C4-2B (cell line): Measurements from ENCODE around the gene INIP.

Experiments used
- H3K27ac ChIP-seq: fragments of 450-650 bp; 2 replicates; pipeline ENCODE4 v1.5.1; 2017
- ZFX ChIP-seq: fragments of 450-650 bp; IDR thresholded peaks from 2 replicates; pipeline ENCODE4 v1.6.1; 2017
- TF ChIP-seq, protein P1 (sequence below): fragments of 450-650 bp; conservative IDR thresholded peaks from 2 replicates; pipeline ENCODE4 v1.5.1; 2017; ENCODE audit warnings: mild to moderate bottlenecking

INIP gene

DNA sequence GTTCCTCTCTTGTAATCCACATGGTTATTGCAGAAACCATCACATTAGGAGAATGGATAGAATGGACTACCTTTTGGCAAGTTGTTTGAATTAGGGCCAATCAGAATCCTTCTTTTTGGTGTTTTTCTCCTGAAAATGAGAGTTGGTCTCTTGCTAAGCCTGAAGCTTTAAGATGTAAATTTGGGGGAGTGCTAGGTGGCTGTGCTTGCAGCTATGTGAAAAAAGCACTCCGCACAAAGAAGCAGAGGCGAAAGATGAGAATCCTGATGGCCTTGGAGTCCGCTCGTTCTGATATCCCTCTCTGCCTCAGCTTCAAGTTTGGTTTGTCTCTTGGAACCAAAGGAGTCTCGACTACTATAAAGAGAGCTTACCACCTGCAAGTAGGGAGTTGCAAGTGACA is 63.6 kb downstream of the INIP start:
- no peak overlapping the region for H3K27ac ChIP-seq
- TF ChIP-seq, protein P1, sequence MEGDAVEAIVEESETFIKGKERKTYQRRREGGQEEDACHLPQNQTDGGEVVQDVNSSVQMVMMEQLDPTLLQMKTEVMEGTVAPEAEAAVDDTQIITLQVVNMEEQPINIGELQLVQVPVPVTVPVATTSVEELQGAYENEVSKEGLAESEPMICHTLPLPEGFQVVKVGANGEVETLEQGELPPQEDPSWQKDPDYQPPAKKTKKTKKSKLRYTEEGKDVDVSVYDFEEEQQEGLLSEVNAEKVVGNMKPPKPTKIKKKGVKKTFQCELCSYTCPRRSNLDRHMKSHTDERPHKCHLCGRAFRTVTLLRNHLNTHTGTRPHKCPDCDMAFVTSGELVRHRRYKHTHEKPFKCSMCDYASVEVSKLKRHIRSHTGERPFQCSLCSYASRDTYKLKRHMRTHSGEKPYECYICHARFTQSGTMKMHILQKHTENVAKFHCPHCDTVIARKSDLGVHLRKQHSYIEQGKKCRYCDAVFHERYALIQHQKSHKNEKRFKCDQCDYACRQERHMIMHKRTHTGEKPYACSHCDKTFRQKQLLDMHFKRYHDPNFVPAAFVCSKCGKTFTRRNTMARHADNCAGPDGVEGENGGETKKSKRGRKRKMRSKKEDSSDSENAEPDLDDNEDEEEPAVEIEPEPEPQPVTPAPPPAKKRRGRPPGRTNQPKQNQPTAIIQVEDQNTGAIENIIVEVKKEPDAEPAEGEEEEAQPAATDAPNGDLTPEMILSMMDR: no peak
- no peak for TF ChIP-seq ZFX

DNA sequence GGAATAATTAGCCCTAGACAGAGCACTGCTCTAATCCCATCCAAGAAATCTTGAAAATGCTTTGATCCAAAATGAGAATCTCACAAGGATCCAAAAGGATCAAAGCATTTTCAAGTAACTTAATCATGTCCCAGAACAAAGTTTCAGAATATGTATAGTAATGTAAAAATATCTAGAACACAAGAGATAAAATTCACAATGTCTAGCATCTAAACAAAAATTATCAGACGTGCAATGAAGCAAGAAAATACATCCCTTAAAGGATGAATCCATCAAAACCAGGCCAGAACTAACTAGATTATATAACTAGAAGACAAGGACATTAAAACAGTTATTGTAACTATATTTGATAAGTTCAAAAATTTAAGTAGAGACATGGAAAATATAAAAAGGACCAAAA is 69.3 kb downstream of the INIP start:
- TF ChIP-seq, protein P1: no peak
- TF ChIP-seq ZFX: no peak
- H3K27ac ChIP-seq: no peak overlapping the region

DNA sequence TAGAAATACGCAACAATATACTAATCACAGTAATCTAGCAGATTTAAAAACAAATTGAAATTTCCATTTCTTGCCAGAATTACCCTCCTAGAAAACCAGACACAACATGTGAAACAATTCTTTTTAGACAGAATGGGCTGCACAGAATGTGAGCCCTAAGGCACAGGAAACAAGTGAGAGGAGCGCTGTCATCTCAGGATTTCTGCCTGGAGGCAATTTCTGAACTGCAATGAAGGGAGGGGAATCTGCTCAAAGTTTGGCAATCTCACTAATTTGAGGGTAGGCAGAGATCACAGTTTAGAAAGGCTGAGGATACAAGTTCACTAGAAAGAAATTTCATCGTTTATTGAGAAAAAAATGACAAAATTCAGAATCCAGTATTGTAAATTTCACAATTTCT is 70.3 kb downstream of the INIP start:
- TF ChIP-seq, protein P1: no peak
- TF ChIP-seq ZFX: no peak
- no peak overlapping the region for H3K27ac ChIP-seq

DNA sequence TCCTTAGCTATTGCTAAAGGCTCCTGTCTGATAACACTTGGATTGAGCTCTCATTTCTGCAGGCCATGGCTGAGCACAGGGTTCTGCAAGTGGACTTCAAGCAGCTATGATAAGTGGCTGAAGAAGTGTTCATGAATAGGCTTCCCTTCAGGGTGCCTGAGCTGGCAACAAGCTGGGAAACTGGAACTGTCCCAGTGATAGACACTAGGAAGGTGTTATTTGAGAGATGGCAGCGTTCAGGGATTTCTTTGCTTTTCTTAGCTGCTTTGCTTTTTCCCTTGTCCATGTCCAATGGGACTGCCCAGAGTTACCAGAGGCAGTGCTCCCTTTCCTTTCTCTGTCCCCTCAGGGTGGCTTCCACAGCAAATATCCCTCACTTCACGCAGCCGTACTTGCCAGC is 75.8 kb downstream of the INIP start:
- no peak overlapping the region for H3K27ac ChIP-seq
- TF ChIP-seq ZFX: no peak
- TF ChIP-seq, protein P1: no peak

DNA sequence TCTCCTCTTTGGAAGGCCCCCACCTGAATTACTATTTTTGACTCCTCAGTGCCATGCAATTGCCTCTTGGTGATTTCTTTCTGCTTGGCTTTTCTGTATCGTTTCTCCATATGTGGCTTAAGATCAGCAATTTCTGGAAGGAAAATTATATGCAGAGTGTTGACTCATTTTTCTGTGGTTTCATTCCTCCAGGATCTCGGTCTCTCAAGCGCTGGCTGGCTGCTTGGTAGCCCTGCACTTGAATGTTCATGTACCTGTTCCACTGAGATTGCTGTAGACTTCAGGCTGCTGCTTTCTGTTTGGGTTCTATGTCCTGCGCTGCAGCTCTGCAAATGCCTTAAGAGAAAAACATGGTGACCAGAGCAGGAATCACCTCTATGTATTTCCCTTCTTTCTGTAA is 77.6 kb downstream of the INIP start:
- no peak overlapping the region for H3K27ac ChIP-seq
- TF ChIP-seq, protein P1: no peak
- no peak for TF ChIP-seq ZFX
